HG02623 (cell line): ENCODE data around the gene PID1.

ENCODE experiments used
- ATAC-seq: cut with Tn5 transposase; IDR thresholded peaks from one replicate; pipeline ENCODE4 v1.9.1; 2021; ENCODE audit warnings: moderate library complexity; ENCODE audit not compliant: unreplicated experiment

Gene PID1

GRCh38 chr2:229127471-229127870 lies 143.6 kb downstream of the PID1 start:
- ATAC-seq: no peak

GRCh38 chr2:229126066-229126465 lies 145.0 kb downstream of the PID1 start:
- ATAC-seq: no peak

- ATAC-seq: no peak
Observed at GRCh38 chr2:229124136-229124535, 147.0 kb downstream of the PID1 start.

GRCh38 chr2:229118927-229119326 lies 152.2 kb downstream of the PID1 start:
- peak; percentile 69 for ATAC-seq

GRCh38 chr2:229118336-229118735 lies 152.8 kb downstream of the PID1 start:
- no peak for ATAC-seq

- ATAC-seq: no peak
Observed at GRCh38 chr2:229111744-229112143, 159.3 kb downstream of the PID1 start.

- no peak for ATAC-seq
Observed at GRCh38 chr2:229109195-229109594, 161.9 kb downstream of the PID1 start.

GRCh38 chr2:229107601-229108000 lies 163.5 kb downstream of the PID1 start:
- no peak for ATAC-seq

GRCh38 chr2:229104974-229105387 lies 166.1 kb downstream of the PID1 start:
- no peak for ATAC-seq

- ATAC-seq: no peak
Observed at GRCh38 chr2:229104025-229104424, 167.1 kb downstream of the PID1 start.

GRCh38 chr2:229101314-229101713 lies 169.8 kb downstream of the PID1 start:
- no peak for ATAC-seq

GRCh38 chr2:229099231-229099630 lies 171.9 kb downstream of the PID1 start:
- ATAC-seq: no peak

GRCh38 chr2:229098801-229099200 lies 172.3 kb downstream of the PID1 start:
- ATAC-seq: no peak

GRCh38 chr2:229096409-229097066 lies 174.5 kb downstream of the PID1 start:
- no peak for ATAC-seq

GRCh38 chr2:229095472-229095871 lies 175.6 kb downstream of the PID1 start:
- no peak for ATAC-seq

- ATAC-seq: no peak
Observed at GRCh38 chr2:229090225-229090624, 180.9 kb downstream of the PID1 start.

GRCh38 chr2:229089776-229090175 lies 181.3 kb downstream of the PID1 start:
- ATAC-seq: no peak

- no peak for ATAC-seq
Observed at GRCh38 chr2:229088966-229089700, 182.0 kb downstream of the PID1 start.

GRCh38 chr2:229088517-229088913 lies 182.6 kb downstream of the PID1 start:
- no peak for ATAC-seq

GRCh38 chr2:229087843-229088516 lies 183.1 kb downstream of the PID1 start:
- ATAC-seq: no peak

GRCh38 chr2:229087267-229087666 lies 183.8 kb downstream of the PID1 start:
- no peak for ATAC-seq

- ATAC-seq: no peak
Observed at GRCh38 chr2:229085439-229085838, 185.6 kb downstream of the PID1 start.
